Tongue (tissue), 2 donors: ENCODE data around the gene DNLZ. TPM values are rescaled to one million over a fixed set of nuclear protein-coding genes. Genes with fewer than 3 reads are reported as not detected.

Experiments
- DNase-seq: peaks from one replicate; pipeline ENCODE4 v3.0.0-alpha.2; 2015
- total RNA-seq: library from RNA; depleted of rRNA; stranded (reverse); fragments of >200 nt; gene quantifications from one replicate; pipeline ENCODE4 v1.2.3, GENCODE V29; 2014

DNLZ gene
- total RNA-seq, 1 donor from 2014 or later, result 9.2 TPM

GRCh38 chr9:136343121-136343883 lies 20.2 kb downstream of the DNLZ start:
- no peak for DNase-seq

- DNase-seq, result peak; percentile 86
Observed at GRCh38 chr9:136342181-136343120, 21.1 kb downstream of the DNLZ start.

DNA sequence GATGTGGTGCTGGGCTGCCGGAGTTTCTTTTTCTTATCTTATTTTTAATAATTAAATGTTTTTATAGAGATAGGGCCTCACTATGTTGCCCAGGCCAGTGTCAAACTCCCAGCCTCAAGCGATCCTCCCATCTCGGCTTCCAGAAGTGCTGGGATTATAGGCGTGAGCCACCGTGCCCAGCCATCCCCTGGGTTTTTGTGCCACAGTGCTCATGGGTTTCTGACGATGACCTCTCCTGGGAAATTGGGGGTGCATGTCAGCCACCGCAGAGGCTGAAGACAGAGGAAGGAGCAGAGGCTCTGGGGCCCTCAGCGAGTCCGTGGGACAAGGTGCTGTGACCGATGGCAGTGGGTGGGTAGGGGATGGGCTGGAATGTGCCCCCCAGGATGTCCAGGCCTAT lies 21.8 kb downstream of the DNLZ start:
- DNase-seq, result no peak

DNA sequence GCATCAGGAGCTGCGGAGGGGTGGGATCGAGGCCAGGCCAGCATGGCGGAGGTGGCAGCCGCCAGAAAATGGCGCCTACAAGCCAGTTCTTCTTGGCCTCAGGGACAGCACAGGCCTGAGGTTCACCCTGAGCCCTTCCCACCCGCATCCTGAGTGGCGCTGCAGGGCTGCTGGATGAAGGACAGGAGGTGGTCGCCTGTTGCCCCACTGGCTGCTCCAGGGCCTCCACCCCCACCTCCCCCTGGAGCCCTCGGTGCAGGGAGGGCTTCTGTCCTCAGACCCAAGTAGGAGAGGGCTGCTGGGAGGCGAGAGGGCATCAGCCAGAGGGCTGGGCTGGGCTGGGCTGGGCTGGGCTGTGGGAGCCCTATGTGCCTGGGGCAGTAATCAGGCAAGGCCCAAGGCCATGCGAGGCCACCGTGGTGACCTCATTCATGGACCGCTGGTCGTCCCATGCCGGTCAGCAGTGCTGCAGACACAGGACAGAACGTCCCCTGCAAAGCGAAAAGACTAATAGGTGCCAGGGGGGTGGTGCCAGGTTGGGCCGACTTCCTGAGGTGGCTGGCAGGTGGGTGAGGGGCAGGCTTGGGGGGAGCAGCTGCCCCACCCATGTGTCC lies 22.4 kb downstream of the DNLZ start:
- DNase-seq, result no peak

DNA sequence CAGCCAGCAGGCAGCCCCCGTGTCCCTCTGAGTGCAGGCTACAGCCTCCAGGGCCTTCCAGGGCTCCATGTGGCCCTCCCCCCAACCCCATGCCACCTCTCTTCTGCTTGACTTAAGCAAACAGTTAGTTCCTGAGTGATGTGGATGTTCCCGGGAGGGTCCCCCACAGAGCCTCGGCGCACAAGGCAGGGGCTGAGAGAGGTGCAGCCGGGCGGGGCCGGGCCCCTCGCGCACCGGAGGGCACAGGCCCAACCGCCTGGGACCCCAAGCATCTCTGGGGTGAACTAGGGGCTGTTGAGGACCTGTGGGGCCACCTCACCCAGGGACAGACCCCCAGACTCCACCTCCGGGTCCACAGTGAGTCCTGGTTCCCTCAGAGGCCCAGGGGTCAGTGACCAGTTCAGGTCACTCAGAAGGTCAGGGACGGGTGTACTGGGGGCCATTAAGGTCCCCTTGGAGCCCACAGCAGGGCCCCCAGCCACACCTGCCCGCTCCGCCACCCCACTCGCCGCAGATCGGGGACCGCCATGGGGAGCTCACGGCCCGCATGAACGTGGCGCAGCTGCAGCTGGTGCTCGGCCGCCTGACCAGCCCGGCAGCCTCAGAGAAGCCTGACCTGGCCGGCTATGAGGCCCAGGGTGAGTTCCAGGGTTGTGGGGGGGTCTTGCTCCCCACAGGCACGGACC lies 23.0 kb downstream of the DNLZ start:
- no peak for DNase-seq

DNA sequence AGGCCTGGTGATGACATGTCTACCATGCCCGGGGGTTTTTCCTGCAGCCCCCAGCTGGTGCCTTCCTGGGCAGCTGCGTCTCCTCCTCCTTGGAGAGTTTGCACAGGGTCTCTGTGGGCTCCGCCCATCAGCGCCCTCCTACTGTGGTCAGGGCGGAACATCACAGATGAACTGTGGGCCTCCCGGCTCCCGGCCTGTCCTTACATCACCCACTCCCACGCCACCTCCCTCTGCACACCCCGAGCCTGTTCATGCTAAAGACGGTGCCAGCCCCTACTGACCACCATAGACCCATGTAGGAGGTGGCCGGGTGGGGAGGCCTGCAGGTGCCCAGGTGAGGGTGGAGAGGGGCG lies 23.6 kb downstream of the DNLZ start:
- DNase-seq, result no peak

GRCh38 chr9:136339173-136339957 lies 24.2 kb downstream of the DNLZ start:
- peak; percentile 67 for DNase-seq

DNA sequence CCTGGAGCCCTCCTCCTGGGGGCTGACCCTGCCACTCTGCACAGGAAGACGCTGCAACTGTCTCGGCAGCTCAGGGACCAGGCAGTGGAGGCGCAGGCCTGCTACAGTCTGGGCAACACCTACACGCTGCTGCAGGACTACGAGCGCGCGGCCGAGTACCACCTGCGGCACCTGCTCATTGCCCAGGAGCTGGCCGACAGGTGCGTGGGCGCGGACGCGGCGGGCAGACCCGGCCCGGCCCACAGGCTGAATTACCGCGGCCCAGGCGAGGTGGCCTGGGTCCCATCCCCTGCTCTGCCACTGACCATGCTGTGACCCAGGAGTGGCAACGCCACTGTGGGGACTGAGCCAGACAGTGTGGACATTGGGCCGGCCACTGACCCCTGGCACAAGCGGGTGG lies 25.0 kb downstream of the DNLZ start:
- no peak for DNase-seq

- DNase-seq, result no peak
Observed at GRCh38 chr9:136337416-136338395, 25.8 kb downstream of the DNLZ start.

DNA sequence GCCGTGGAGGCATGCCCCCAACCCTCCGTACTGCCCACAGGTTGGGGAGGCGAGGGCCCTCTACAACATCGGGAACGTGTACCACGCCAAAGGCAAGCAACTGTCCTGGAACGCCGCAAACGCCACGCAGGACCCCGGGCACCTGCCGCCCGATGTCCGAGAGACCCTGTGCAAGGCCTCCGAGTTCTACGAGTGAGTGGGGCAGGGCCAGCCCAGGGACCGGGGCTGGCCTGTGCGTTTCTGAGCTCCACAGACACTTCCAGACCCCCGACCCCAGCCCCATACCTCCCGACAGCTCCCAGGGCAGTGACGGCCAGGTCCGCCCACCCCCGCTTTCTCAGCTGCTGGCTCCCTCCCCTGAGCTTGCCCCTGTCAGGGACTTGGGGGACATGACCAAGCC lies 26.7 kb downstream of the DNLZ start:
- DNase-seq, result no peak

DNA sequence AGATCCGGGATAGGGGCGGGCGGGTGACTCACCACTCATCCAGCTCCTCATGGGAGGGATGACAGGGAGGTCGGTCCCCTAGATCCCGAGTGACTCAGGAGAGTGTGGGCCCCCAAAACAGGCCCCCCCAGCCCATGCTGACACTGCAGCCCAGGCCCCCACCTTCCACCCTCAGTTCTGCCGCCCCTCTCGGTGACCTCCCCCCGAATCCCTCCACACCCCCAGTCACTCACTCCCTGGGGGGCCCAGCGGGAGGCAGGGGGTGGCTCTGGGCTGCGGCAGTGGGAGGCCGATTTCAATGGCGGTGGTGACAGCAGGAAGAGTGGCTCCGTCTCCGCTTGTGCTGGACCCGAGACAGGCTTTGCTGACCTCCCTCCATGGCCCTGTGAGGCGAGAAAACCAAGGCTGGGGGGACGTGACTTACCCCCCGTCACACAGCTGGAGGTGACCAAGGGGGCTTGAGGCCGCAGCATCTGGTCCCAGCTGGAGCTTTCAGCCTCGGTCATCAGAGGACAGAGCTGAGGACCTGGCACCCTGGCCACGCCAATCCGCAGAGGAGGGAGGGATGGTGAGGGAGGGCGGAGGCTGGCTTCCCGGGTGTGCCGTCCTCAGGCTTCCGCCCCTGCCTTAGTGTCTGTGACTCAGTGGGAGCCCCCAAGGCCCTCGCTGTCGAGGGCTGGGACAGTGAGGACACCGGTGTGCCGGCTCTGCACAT lies 27.2 kb downstream of the DNLZ start:
- DNase-seq, result no peak

- no peak for DNase-seq
Observed at GRCh38 chr9:136335296-136336155, 28.0 kb downstream of the DNLZ start.

- DNase-seq, result no peak
Observed at GRCh38 chr9:136334541-136334940, 29.0 kb downstream of the DNLZ start.

DNA sequence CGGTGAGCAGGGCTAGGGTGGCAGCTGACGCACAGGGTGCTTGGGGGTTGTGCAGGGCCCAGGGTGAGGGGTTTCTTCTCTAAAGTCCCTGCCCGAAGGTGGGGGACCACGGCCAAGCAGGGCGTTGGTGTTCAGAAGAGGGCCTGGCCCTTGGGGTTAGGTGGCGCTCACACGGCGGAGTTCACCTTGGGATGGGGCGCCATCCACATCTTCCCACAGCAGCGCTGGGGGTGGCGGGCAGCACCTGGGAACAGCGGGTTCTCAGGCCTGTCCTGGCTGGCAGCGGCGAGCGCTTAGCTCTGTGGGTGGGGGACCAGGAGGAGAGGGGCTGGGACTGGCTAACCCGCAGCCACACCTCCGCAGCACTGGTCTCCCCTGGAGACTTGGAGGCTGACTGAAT lies 30.1 kb downstream of the DNLZ start:
- no peak for DNase-seq

DNA sequence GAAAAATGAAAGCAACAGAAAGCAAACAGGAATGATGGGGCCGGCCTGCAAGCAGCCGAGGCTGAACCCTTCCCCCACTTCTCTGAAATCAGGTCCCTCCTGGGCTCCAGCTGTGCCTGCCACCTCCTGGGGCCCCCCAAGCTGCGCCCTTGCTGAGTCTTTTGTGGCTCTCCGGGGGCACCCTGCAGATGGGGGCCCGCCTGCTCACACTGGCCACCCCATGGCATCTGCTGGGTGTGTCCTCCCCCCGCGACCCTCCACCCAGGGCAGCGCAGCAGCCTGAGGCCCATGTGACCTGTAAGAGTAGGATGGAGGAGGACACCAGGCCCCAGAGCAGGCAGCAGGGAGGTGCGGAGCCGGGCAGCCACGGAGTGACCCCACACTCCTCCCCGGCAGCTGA lies 30.5 kb downstream of the DNLZ start:
- DNase-seq, result no peak

DNA sequence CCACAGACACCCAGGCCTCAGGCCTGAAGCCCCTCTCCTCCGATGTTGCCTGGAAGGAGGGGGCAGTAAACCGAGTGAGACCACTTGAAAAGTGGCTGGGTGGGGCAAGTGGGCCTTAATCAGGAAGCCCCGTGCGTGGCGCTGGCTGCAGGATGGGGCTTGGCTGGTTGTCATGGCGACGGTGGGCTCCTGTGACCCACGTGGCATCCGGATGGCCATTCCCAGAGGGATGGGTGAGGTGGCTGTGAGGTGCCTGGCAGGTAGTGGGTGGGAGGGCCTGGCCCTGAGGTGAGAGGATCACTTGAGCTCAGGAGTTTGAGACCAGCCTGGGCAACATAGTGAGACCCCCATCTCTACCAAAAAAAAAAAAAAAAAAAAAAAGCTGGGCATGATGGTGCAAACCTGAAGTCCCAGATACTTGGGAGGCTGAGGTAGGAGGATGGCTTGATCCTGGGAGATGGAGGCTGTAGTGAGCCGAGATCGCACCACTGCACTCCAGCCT lies 31.0 kb downstream of the DNLZ start:
- no peak for DNase-seq

DNA sequence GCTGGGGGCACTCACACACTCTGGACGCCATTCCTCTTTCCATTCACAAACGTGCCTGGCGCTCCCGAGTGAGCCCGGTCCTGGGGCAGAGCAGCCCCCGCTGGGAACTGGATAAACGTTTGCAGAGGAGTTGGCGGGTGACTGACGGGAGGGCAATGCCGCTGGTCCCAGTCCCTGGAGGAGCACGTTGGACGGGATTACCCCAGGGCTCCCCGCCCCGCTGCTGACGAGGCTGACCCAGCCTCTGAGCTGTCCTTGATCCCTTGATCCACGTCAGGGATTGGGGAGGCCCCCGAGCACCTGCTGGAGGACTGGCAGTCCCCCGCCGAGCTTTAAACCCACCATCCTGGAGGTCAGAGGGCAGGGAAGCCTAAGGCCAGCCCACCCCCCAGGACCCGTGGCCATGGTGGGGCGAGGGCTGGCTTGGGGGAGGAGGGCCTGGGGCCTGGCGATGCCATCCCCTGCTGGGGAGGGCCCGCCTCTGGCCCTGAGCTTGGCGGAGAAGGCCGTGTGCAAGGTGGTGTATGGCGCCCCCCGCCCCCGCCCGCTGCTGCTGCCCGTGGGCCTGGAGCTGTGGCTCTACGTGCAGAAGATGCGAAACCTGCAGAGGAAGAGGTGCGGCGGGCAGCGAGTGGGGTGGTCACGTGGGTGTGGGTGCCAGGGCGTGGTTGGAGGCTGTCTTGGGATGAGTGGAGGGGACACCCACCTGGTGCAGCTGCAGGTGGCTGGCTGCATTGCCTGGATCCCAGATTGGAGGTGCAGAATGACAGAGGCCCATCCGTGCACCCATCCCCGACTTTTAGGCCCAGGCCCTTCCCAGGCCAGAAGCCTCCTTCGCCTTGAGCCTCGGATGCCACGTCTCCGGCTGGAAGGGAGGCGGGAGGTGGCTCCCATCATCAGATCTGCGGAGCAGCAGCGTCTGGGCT lies 31.7 kb downstream of the DNLZ start:
- no peak for DNase-seq
